Pancreas (tissue), 10 donors: ENCODE results near the gene CLIP1. TPM values are rescaled to one million over a fixed set of nuclear protein-coding genes. Genes with fewer than 3 reads are reported as not detected.
"Not testable (repeated sequence)": the region's sequence is repeated elsewhere in the genome, so short reads cannot be mapped to it uniquely, and the experiment has no call there.

Experiments used
- ATAC-seq, 4 donors: fragments of 200-7000 bp; cut with Tn5 transposase; one replicate each; pipeline versions ENCODE4 v1.8.0 to v1.9.1; 2020; ENCODE audit warnings: mild to moderate bottlenecking in 4 of 4, moderate library complexity in 4 of 4
- DNase-seq, 6 donors: peaks; one replicate each; pipeline ENCODE4 v3.0.0-alpha.2; 2020
- FAIRE-seq: peaks from 2 replicates; lab custom pipeline; 2012; peaks lifted over from hg19 to GRCh38; lab: Jason Lieb, UNC
- H3K27ac ChIP-seq, 4 donors: fragments of 200-600 bp; sonication (generic); 1 replicate in 3 of 4; 2 replicates in 1 of 4; pipeline versions ENCODE4 v1.5.0 to v1.8.0; 2020
- H3K27me3 ChIP-seq, 4 donors: fragments of 200-600 bp; one replicate each; pipeline ENCODE4 v1.8.0; 2021
- H3K36me3 ChIP-seq, 3 donors: fragments of 200-600 bp; sonication (generic) in 1 of 3; one replicate each; pipeline versions ENCODE4 v1.5.0 to v1.8.0; 2020 to 2021
- H3K4me1 ChIP-seq, 3 donors: fragments of 200-600 bp; one replicate each; pipeline ENCODE4 v1.8.0; 2021
- H3K4me3 ChIP-seq, 4 donors: fragments of 200-600 bp; sonication (generic) in 2 of 4; one replicate each; pipeline versions ENCODE4 v1.5.0 to v1.8.0; 2020 to 2021
- H3K9me3 ChIP-seq, 4 donors: fragments of 200-600 bp; one replicate each; pipeline ENCODE4 v1.8.0; 2021
- CTCF ChIP-seq, 4 donors: fragments of 200-600 bp; sonication (generic) in 3 of 4; IDR thresholded peaks; one replicate each; pipeline versions ENCODE4 v1.5.0 to v1.8.0; 2021; ENCODE audit warnings: antibody characterized with exemption in 4 of 4
- WGBS, 2 donors: extraction: QIAGEN DNeasy Blood & Tissue Kit; methylation state at CpG; one replicate each; pipeline ENCODE4 v1.1.7; 2013; 5-methylcytosine and 5-hydroxymethylcytosine counted together
- intact Hi-C, 3 donors: fragments of 100-400 bp; cut with DNase I; formaldehyde crosslinking; loops; one replicate each; pipeline versions ENCODE4 v1.11.1 to v1.14.2; 2022
- polyA plus RNA-seq, 2 donors: library from polyadenylated mRNA; stranded (reverse); fragments of 200-250 nt; gene quantifications; one replicate each; pipeline ENCODE4 v1.2.3, GENCODE V29; 2013
- total RNA-seq, 6 donors: library from RNA; stranded (reverse); fragmentation: NEBNext Ultra II Directional in 4 of 6; extraction: Animal tissue kit (Norgen Biotek cat#: 25700) in 4 of 6; gene quantifications; one replicate each; pipeline versions ENCODE4 v1.2.1 to v1.2.4, GENCODE V29; 2021 to 2023
- donor health status: healthy with polysubstance abuse.
- donor health status: DM: no; HTN: no; CAD: no; lungs with moderate emphysema.
- donor health status: DM: no; HTN: no; CAD: no.
- donor health status: control.
- donor health status: control.
- donor health status: Bipolar disorder and iron deficiency.
- donor health status: DM: yes; HTN: yes; CAD: no.
- donor health status: DM: no; HTN: no; CAD: no.
- donor health status: DM: no; HTN: no; CAD: no.
- donor health status: DM: yes; HTN: yes; CAD: no.

Gene CLIP1
- total and polyA plus RNA-seq, 8 donors, result 17.1 to 43.9 (median 30.7) TPM

DNA sequence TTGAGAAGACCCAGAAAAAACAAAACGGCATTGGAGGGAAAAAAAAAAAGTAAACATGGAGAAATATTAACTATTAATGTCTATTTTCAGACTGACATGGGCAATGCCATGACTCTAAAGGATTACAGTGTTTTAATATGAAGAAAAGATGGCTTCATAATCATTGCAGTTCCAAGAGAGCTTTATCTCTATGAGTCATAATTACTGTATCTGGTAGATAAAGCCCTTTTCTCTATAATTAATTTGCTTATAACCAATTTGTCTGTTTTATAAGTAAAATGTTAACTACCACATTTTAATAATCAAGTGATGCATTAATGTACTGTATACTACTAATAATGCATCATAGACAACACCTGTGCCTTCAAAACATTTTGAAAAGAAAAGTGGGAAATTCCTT lies 59.7 kb downstream of the CLIP1 start:
- intact Hi-C loops, result no loop called here
- no peak for ATAC-seq

DNA sequence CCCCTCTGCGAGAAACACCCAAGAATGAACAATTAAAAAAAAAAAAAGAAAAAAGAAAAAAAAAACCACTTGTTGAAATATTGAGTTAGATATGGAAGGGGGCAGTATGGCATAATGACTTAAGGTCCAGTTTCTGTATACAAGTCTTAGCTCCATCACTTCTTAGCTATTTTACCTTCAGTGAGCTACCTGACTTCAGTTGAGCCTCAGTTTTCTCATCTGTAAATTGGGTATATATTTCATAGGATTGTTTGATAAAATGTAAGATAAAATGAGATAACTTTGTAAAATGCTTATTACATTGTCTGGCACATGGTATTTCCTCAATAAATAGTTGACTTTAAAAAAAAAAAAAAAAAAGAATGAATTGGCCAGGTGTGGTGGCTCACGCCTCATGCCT lies 64.1 kb downstream of the CLIP1 start:
- H3K27me3 ChIP-seq, H3K4me3 ChIP-seq, DNase-seq, ATAC-seq, H3K9me3 ChIP-seq, H3K27ac ChIP-seq, FAIRE-seq, H3K4me1 ChIP-seq, intact Hi-C loops: not testable (repeated sequence)
- WGBS, 2 donors, result 95 to 97% methylated on average over 2 of the region's 2 CpGs
- H3K36me3 ChIP-seq, result peaks cover 7 to 46% (median 11%) of the 10 kb centered on the region in 3 donors

More for the DNA sequence above, 59.7 kb downstream of the CLIP1 start:
- no peak for FAIRE-seq
- no peak for DNase-seq
- no peak for TF ChIP-seq CTCF (IDR thresholded peaks at IDR 0.05)
- 57 to 72% methylated on average over 1 of the region's 1 CpG for WGBS, 2 donors
- H3K4me1 ChIP-seq, result peaks cover 0 to 1% (median 0%) of the 10 kb centered on the region in 3 donors
- H3K9me3 ChIP-seq, result no peaks in the 10 kb centered on the region
- peaks cover 0 to 26% (median 10%) of the 10 kb centered on the region in 3 donors for H3K36me3 ChIP-seq
- H3K27ac ChIP-seq, result no peak overlapping the region
- H3K27me3 ChIP-seq, result no peaks in the 10 kb centered on the region
- H3K4me3 ChIP-seq, result no peak overlapping the region

DNA sequence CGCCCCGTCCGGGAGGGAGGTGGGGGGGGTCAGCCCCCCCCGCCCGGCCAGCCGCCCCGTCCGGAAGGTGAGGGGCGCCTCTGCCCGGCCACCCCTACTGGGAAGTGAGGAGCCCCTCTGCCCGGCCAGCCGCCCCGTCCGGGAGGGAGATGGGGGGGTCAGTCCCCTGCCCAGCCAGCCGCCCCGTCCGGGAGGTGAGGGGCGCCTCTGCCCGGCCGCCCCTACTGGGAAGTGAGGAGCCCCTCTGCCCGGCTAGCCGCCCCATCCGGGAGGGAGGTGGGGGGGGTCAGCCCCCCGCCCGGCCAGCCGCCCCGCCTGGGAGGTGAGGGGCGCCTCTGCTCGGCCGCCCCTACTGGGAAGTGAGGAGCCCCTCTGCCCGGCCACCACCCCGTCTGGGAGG lies 64.9 kb downstream of the CLIP1 start:
- peaks cover 8 to 47% (median 16%) of the 10 kb centered on the region in 3 donors for H3K36me3 ChIP-seq
- ATAC-seq, result not testable (repeated sequence)
- WGBS, 2 donors, result 97 to 100% methylated on average over 15 to 27 of the region's 32 CpGs

DNA sequence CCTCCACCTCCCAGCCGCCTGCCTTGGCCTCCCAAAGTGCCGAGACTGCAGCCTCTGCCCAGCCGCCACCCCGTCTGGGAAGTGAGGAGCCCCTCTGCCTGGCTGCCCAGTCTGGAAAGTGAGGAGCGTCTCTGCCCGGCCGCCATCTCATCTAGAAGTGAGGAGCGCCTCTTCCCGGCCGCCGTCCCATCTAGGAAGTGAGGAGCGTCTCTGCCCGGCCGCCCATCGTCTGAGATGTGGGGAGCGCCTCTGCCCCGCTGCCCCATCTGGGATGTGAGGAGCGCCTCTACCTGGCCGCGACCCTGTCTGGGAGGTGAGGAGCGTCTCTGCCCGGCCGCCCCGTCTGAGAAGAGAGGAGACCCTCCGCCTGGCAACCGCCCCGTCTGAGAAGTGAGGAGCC lies 65.5 kb downstream of the CLIP1 start:
- H3K4me1 ChIP-seq, FAIRE-seq, intact Hi-C loops, ATAC-seq, H3K4me3 ChIP-seq, H3K27me3 ChIP-seq, H3K9me3 ChIP-seq, DNase-seq, H3K27ac ChIP-seq: not testable (repeated sequence)
- 96% methylated on average over 20 to 27 of the region's 27 CpGs for WGBS, 2 donors
- H3K36me3 ChIP-seq, result peaks cover 8 to 52% (median 16%) of the 10 kb centered on the region in 3 donors

More for the DNA sequence above, 64.9 kb downstream of the CLIP1 start:
- DNase-seq, H3K4me1 ChIP-seq, intact Hi-C loops, H3K4me3 ChIP-seq, H3K27me3 ChIP-seq, FAIRE-seq, H3K9me3 ChIP-seq, H3K27ac ChIP-seq: not testable (repeated sequence)

- 54 to 56% methylated on average over 3 of the region's 3 CpGs for WGBS, 2 donors
- ATAC-seq, result peak; percentile 56 to 85 (median 84)
- H3K36me3 ChIP-seq, result peaks cover 8 to 58% (median 16%) of the 10 kb centered on the region in 3 donors
- H3K4me1 ChIP-seq, result no peaks in the 10 kb centered on the region
- no peak overlapping the region for H3K4me3 ChIP-seq
- no peaks in the 10 kb centered on the region for H3K9me3 ChIP-seq
- peak; percentile 32 to 65 (median 50) for TF ChIP-seq CTCF (IDR thresholded peaks at IDR 0.05)
- H3K27me3 ChIP-seq, result no peaks in the 10 kb centered on the region
- intact Hi-C loops, result no loop called here
- peak in 1 of 6 donors; percentile 34 for DNase-seq
- no peak overlapping the region for H3K27ac ChIP-seq
- FAIRE-seq, result peak; percentile 17
These were observed 66.3 kb downstream of the CLIP1 start for GRCh38 chr12:122356192-122356635.

GRCh38 chr12:122355706-122356105 lies 66.8 kb downstream of the CLIP1 start:
- no peak for DNase-seq
- Histone ChIP-seq H3K9me3 (no peaks in the 10 kb centered on the region), H3K27me3 (no peaks in the 10 kb centered on the region), H3K27ac (no peak overlapping the region), H3K4me3 (no peak overlapping the region), H3K36me3 (peaks cover 8 to 58% (median 13%) of the 10 kb centered on the region in 3 donors), H3K4me1 (no peaks in the 10 kb centered on the region)
- no peak for TF ChIP-seq CTCF (IDR thresholded peaks at IDR 0.05)
- WGBS, 2 donors, result 84 to 91% methylated on average over 11 of the region's 11 CpGs
- intact Hi-C loops, result no loop called here
- no peak for FAIRE-seq
- no peak for ATAC-seq
